M059J (cell line): ENCODE measurements around the gene SART1. TPM values are rescaled to one million over a fixed set of nuclear protein-coding genes. Genes with fewer than 3 reads are reported as not detected.
"Not testable (repeated sequence)": the region's sequence is repeated elsewhere in the genome, so short reads cannot be mapped to it uniquely, and the experiment has no call there.

Experiments used
- DNase-seq: peaks from one replicate; pipeline ENCODE4 v3.0.0-alpha.2; 2012; ENCODE audit warnings: low read depth
- total RNA-seq: library from RNA; depleted of rRNA; stranded (reverse); fragments of >200 nt; shearing (Covaris generic); gene quantifications from 2 replicates; pipeline ENCODE4 v1.2.3, GENCODE V29; 2014; rRNA removed

The SART1 gene
- total RNA-seq, 1 experiment from 2014 or later: 60.3 TPM

DNA sequence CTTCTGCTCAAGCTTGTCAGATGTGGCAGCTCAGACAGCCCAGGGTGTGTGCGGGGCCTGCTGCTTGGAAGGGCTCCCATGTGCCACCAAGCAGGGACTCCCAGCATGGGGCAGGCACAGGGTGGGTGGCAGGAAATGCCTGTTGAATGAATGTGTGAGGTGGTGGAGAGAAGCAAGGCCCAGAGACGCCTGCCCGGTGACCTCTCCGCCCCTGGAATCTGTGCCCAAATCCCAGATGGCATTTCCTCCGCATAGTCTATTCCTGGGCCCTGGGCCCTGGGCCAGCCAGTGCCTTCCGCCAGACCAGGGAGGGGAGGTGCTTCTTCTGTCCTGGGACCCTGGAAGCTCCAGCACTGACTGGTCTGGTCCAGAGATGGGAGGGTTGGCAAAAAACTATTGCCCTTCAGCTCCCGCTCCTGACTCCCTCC lies 53.9 kb downstream of the SART1 start:
- DNase-seq: peak; percentile 95

DNA sequence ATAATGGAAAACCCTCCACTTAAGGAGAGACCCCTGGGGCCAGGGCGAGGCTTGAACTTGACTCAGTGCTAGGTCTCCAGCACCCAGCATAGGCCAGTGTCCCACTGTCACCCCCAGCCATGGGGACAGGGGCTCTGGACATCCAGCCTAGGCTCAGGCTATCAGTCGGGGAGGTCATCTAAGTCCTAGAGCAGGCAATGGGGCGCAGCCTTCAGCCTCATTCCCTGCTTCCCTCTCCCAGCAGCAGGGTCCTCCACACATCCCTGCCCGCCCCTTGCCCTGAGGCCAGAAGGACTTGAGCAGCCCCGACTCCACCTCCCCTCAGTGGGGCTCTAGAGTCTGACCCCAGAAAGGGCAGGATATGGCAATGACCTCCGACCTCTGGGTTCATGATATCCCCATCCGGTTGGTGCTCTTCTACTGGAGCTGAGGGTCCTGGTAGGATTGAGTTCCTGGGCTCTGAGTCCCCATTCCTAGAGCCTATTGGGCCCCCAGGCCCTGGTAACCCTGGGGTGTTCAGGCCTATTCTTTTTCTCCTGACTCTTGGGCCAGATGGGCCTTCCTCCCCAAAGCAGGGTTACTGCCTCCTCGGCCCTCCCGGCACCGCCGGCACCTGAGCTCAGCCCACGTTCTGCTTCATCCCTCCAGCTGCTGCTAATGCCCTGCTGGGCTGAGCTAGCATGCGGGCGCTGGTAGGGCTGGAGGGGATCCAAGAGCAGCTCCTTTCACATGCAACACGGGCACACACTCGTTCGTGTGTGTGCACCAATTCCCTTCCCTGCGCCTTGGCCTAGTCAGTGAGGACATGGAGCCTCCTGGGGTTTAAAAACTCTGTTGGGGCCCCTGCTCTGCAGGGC lies 54.6 kb downstream of the SART1 start:
- no peak for DNase-seq

DNA sequence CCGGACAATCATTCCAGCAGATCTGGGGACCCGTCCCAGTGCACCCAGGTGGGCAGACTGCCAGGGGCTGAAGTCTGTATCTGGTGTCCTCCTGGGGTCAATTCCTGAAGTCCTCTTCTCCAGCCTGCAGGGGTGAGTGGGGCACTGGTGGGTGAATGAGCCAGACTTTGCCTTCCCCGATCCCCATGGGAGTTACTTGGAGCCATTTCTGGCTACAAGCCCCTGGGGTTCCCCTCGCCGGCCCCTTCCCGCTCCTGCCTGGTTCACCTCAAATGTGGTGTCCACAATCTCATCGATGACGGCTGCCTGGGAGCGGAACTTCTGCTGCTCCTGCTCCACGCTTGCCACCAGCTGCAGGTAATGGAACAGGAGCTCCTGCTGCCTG lies 55.3 kb downstream of the SART1 start:
- no peak for DNase-seq

DNA sequence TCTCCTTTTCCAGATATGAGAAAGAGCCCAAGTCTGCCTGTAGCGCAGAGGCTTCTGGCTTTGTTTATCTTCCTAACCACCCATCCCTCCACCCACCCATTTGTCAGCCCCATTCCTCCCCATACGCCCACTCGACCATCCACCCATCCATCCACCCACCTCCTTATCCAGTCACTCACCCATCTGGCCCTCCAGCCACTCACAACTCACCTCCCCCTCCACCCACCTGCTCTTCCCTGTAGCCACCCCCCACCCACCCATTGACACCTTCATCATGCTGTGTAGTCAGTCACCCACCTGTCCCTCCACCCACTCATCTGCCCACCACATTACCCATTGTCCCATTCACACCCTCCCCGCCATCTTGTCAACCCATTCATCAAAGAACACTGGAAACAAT lies 55.8 kb downstream of the SART1 start:
- DNase-seq: no peak

DNA sequence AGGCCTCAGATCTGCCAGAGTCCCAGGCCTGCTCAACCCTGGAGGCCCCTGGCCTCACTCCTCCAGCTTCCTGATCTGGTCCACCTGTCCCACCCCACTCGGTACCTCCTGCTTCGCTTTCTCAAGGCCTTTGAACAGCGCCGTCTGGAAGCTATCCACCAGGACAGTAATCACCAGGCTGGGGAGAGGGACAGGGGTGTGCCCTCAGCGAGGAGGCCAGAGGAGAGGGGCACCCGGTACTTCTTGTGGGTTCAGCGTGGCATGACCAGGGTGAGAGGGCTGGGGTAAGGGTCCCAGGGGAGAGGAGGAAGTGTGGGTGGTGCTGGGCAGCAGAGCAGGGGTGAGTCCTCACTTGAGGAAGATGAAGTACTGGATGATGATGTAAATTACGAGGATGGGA lies 58.7 kb downstream of the SART1 start:
- DNase-seq: no peak

DNA sequence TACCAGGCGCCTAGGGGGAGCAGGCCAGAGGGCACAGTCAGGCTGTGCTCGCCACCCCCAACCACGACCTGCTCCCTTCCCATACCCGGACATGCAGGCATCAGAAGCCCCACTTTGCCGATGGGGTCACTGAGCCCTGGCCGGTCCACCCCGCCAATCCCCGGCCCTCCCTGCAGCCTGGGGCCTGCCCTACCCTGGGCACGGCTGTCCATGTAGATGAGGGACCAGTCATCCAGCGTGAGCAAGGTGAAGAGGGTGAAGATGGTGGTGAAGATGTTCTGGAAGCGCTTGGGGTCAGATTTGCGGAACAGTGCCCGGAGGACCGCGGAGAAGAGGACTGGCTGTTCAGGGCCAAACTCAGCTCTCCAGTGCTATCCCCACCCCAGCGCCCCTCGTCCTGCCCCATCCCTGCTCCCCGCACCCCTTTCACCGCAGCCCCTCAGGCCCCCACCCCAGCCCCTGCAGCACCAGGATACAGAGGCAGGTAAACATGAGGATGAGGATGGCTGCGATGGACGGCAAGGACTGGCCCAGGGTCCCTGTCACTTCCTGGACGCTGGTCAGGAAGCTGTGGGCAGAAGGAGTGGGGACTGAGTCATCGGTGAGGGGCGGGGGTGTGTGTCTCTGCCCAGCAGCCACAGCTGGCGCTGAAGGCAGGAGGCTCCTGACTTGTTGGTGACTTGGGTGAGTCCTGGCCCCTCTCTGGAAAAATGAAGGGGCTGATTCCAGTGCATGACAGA lies 59.3 kb downstream of the SART1 start:
- DNase-seq: peak; percentile 91

DNA sequence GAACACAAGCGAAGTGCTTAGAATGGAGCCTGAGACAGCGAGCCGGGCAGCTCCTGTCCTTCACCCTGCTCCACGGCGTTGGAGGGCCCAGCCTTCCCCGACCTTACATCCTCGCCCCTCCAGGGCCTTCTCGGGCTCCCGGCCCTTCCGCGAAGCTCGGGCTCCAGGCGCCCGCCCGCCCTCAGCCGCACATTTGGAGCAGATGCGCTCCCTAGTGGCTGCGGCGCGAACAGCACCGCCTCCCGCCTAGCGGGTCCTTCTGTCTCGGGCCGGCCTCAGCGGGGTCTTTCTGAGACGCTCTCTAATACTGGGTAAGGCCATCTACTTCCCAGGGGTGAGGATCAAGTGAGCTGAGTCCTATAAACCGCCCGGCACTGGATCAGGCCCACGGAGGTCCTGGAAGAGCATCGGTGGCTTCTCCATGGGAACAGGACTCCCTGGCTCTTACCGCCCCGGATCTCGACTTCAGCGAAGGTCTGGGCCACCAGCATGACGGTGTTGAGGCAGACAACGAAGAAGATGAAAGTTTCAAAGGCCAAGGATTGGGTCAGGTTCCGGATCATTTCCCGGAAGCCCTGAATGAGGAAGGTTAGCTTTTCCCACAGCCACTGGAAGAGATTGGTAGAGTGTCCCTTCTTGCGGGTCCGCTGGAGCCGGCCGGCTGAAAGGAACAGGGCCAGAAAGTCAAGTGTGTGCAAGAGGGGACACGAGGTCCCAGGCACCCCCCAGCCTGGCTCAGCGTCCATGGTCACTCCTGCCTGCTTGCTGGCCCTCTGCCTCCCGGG lies 61.1 kb downstream of the SART1 start:
- DNase-seq: peak; percentile 66

DNA sequence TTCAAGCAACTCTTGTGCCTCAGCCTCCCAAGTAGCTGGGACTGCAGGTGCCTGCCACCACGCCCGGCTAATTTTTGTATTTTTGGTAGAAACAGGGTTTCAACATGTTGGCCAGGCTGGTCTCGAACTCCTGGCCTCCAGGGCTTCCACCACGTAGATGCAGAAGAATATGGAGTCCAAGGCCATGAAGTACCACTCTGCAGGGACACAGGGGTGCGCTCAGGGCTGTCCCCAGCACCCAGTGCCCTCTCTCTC lies 61.6 kb downstream of the SART1 start:
- not testable (repeated sequence) for DNase-seq

DNA sequence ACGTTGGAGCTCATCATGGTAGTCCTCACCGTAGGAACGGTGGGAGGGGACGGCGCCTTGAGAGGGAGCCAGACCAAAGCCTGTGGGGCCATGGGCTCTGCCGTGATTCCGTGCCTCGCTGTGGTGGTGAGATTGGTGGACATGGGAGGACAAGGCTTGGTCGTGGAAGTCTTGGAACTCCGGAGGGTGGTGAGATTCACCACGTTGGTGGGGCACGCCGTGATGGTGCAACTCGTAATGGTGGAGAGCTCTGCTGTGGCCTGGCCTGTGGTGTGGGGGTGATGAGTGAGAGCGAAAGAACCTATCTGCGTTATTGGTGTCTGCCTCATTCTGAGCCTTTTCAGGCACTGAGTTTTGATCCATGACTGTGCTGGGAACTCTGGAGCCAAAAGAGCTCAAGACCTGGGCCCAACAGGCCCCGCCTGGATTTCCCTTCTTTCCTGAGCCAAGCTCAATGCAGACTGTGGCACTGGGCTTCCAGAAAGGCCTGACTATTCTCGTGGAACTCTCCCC lies 64.5 kb downstream of the SART1 start, which contains the start of gene CATSPER1:
TSS of gene CATSPER1 (minus strand) at position 463 of the 513 bp plus-strand sequence. CDS start at position 363, 100 bp downstream.
- DNase-seq: no peak

Other genes starting within 250 kb of the SART1 start
- 21.6 and 37.8 TPM in 2 replicates for gene KAT5, start 249.5 kb upstream of the SART1 start, total RNA-seq
- gene RNASEH2C, start 240.9 kb upstream of the SART1 start, total RNA-seq: 45.0 and 48.2 TPM in 2 replicates
- 5.9 and 13.0 TPM in 2 replicates for gene AP5B1, start 180.8 kb upstream of the SART1 start, total RNA-seq
- not detected in 2 replicates for gene OVOL1, start 174.7 kb upstream of the SART1 start, total RNA-seq
- 0.12 TPM in 1 of 2 replicates, not detected in the other for gene SNX32, start 127.8 kb upstream of the SART1 start, total RNA-seq
- 1,801 and 2,276 TPM in 2 replicates for gene CFL1, start 103.6 kb upstream of the SART1 start, total RNA-seq
- gene MUS81, start 101.3 kb upstream of the SART1 start, total RNA-seq: 22.7 and 42.4 TPM in 2 replicates
- 14.4 and 25.3 TPM in 2 replicates for gene EFEMP2, start 88.9 kb upstream of the SART1 start, total RNA-seq
- 0.49 and 1.5 TPM in 2 replicates for gene CTSW, start 81.9 kb upstream of the SART1 start, total RNA-seq
- 149 and 165 TPM in 2 replicates for gene FIBP, start 73.3 kb upstream of the SART1 start, total RNA-seq
- gene CCDC85B, start 71.1 kb upstream of the SART1 start, total RNA-seq: 57.1 and 95.3 TPM in 2 replicates
- 253 and 286 TPM in 2 replicates for gene FOSL1, start 61.3 kb upstream of the SART1 start, total RNA-seq
- gene C11orf68, start 42.7 kb upstream of the SART1 start, total RNA-seq: 39.1 and 47.9 TPM in 2 replicates
- gene DRAP1, start 42.3 kb upstream of the SART1 start, total RNA-seq: 456 and 489 TPM in 2 replicates
- gene TSGA10IP, start 16.3 kb upstream of the SART1 start, total RNA-seq: not detected in 2 replicates
- gene EIF1AD, start 40.4 kb downstream of the SART1 start, total RNA-seq: 46.0 and 46.9 TPM in 2 replicates
- gene BANF1, start 40.8 kb downstream of the SART1 start, total RNA-seq: 97.1 and 106 TPM in 2 replicates
- 0.20 TPM in 1 of 2 replicates, not detected in the other for gene CST6, start 50.3 kb downstream of the SART1 start, total RNA-seq
- gene CATSPER1, start 64.7 kb downstream of the SART1 start, total RNA-seq: 1.6 TPM in 2 replicates
- not detected in 2 replicates for gene GAL3ST3, start 87.4 kb downstream of the SART1 start, total RNA-seq
- 164 and 233 TPM in 2 replicates for gene SF3B2, start 90.6 kb downstream of the SART1 start, total RNA-seq
- 24.2 and 32.7 TPM in 2 replicates for gene PACS1, start 108.5 kb downstream of the SART1 start, total RNA-seq